SK-N-SH (cell line): ENCODE data around the gene FLT4. TPM values are rescaled to one million over a fixed set of nuclear protein-coding genes. Genes with fewer than 3 reads are reported as not detected.

ENCODE experiments used
- CTCF ChIA-PET: fragments of 300-600, 350-600 bp; formaldehyde crosslinking; extraction: SDS; loops from one replicate; lab custom pipeline; 2021; lab: Yijun Ruan, JAX
- POLR2A ChIA-PET: fragments of 350-600 bp; sonication (Branson Sonifier 250); formaldehyde crosslinking; extraction: SDS; loops from one replicate; lab custom pipeline; 2020; ENCODE audit warnings: antibody characterized with exemption, inconsistent platforms; lab: Yijun Ruan, JAX
- DNase-seq: peaks from one replicate; pipeline ENCODE4 v3.0.0; 2012
- H2AFZ ChIP-seq: fragments of 200-600 bp; sonication (generic); 2 replicates; pipeline ENCODE4 v1.8.1; 2016; ENCODE audit warnings: antibody characterized with exemption, mild to moderate bottlenecking, low read depth
- H3F3A ChIP-seq: fragments of 200-600 bp; sonication (generic); replicated peaks from 2 replicates; pipeline ENCODE3; 2016; ENCODE audit warnings: antibody characterized with exemption, mild to moderate bottlenecking; ENCODE audit not compliant: insufficient read depth
- H3K27ac ChIP-seq, 2 experiments: fragments of 200-500 bp in 1 of 2; fragments of 200-600 bp in 1 of 2; sonication (Bioruptor generic) in 1 of 2; sonication (generic), shearing (Covaris generic) in 1 of 2; 2 replicates each; pipeline versions ENCODE4 v1.5.1 to v1.6.1; 2014 to 2016; ENCODE audit warnings: low read depth in 2 of 2, inconsistent platforms in 1 of 2, low read length in 1 of 2, mild to moderate bottlenecking in 1 of 2, mixed read lengths in 1 of 2
- H3K27me3 ChIP-seq: fragments of 200-600 bp; sonication (generic), shearing (Covaris generic); 2 replicates; pipeline ENCODE4 v1.6.1; 2016; ENCODE audit warnings: mixed run types; ENCODE audit not compliant: insufficient read depth
- H3K36me3 ChIP-seq, 2 experiments: fragments of 200-500 bp in 1 of 2; fragments of 200-600 bp in 1 of 2; sonication (Bioruptor generic) in 1 of 2; sonication (generic) in 1 of 2; replicated peaks in 1 of 2; 2 replicates each; pipeline versions ENCODE3 to v1.5.1; 2014 to 2016; ENCODE audit warnings: low read length in 1 of 2, mild to moderate bottlenecking in 1 of 2; ENCODE audit not compliant: insufficient read depth in 2 of 2, control insufficient read depth in 1 of 2
- H3K4me1 ChIP-seq, 2 experiments: fragments of 200-500 bp in 1 of 2; fragments of 200-600 bp in 1 of 2; sonication (Bioruptor generic) in 1 of 2; sonication (generic), shearing (Covaris generic) in 1 of 2; 2 replicates each; pipeline versions ENCODE4 v1.5.1 to v1.6.1; 2014 to 2016; ENCODE audit warnings: low read depth in 1 of 2, low read length in 1 of 2, mixed run types in 1 of 2; ENCODE audit not compliant: insufficient read depth in 2 of 2, control insufficient read depth in 1 of 2
- H3K4me2 ChIP-seq: fragments of 200-600 bp; sonication (generic), shearing (Covaris generic); 2 replicates; pipeline ENCODE4 v1.6.1; 2017; ENCODE audit warnings: mixed run types
- H3K4me3 ChIP-seq, 2 experiments: fragments of 200-500 bp in 1 of 2; fragments of 200-600 bp in 1 of 2; sonication (Bioruptor generic) in 1 of 2; sonication (generic), shearing (Covaris generic) in 1 of 2; 2 replicates each; pipeline versions ENCODE4 v1.5.1 to v1.8.1; 2014 to 2016; ENCODE audit warnings: low read depth in 2 of 2, inconsistent platforms in 1 of 2, low read length in 1 of 2, mild to moderate bottlenecking in 1 of 2, mixed read lengths in 1 of 2, moderate library complexity in 1 of 2
- H3K79me2 ChIP-seq: fragments of 200-600 bp; sonication (generic); 2 replicates; pipeline ENCODE4 v1.8.1; 2017; ENCODE audit warnings: mild to moderate bottlenecking; ENCODE audit not compliant: insufficient read depth
- H3K9ac ChIP-seq: fragments of 200-600 bp; sonication (generic); 2 replicates; pipeline ENCODE4 v1.6.1; 2017; ENCODE audit warnings: mixed run types
- H3K9me2 ChIP-seq: fragments of 200-600 bp; sonication (generic); 2 replicates; pipeline ENCODE4 v1.6.1; 2017; ENCODE audit warnings: mixed run types
- H3K9me3 ChIP-seq: fragments of 200-600 bp; sonication (generic); 2 replicates; pipeline ENCODE4 v1.6.1; 2017; ENCODE audit warnings: mixed run types, mild to moderate bottlenecking, moderate library complexity
- H4K20me1 ChIP-seq: fragments of 200-600 bp; sonication (generic); 2 replicates; pipeline ENCODE4 v1.6.1; 2017; ENCODE audit warnings: mild to moderate bottlenecking, mixed run types; ENCODE audit not compliant: insufficient read depth
- FOSL2 ChIP-seq: IDR thresholded peaks from 2 replicates; pipeline ENCODE4 v1.4.0; 2012; ENCODE audit warnings: low read depth, mild to moderate bottlenecking, moderate library complexity, borderline replicate concordance
- FOXJ3 ChIP-seq: sonication (generic); formaldehyde crosslinking; IDR thresholded peaks from 2 replicates; pipeline ENCODE4 v1.5.1; 2020; ENCODE audit warnings: mild to moderate bottlenecking, missing genetic modification reagents
- GABPA ChIP-seq: IDR thresholded peaks from 2 replicates; pipeline ENCODE4 v1.4.0; 2012; ENCODE audit warnings: low read depth, mild to moderate bottlenecking
- MEF2A ChIP-seq: IDR thresholded peaks from 2 replicates; pipeline ENCODE4 v1.4.0; 2012; ENCODE audit warnings: low read depth, borderline replicate concordance
- MXI1 ChIP-seq: IDR thresholded peaks from 2 replicates; pipeline ENCODE4 v1.6.1; 2012; ENCODE audit warnings: mild to moderate bottlenecking, low read depth, low read length, improper control_type of control experiment
- NFIC ChIP-seq: IDR thresholded peaks from 2 replicates; pipeline ENCODE4 v1.4.0; 2012; ENCODE audit warnings: borderline replicate concordance
- NRF1 ChIP-seq: IDR thresholded peaks from 2 replicates; pipeline ENCODE4 v1.6.1; 2012; ENCODE audit warnings: low read depth, mild to moderate bottlenecking, low read length
- POLR2AphosphoS5 ChIP-seq: IDR thresholded peaks from 2 replicates; pipeline ENCODE4 v1.6.1; 2012; ENCODE audit warnings: low read depth, low read length
- RAD21 ChIP-seq: IDR thresholded peaks from 2 replicates; pipeline ENCODE4 v1.6.1; 2012; ENCODE audit warnings: mild to moderate bottlenecking, low read length
- RFX5 ChIP-seq: IDR thresholded peaks from 2 replicates; pipeline ENCODE4 v1.6.1; 2012; ENCODE audit warnings: mild to moderate bottlenecking, improper control_type of control experiment, low read length
- RXRA ChIP-seq: IDR thresholded peaks from 2 replicates; pipeline ENCODE4 v1.4.0; 2012; ENCODE audit warnings: low read depth, mild to moderate bottlenecking, borderline replicate concordance
- SMC3 ChIP-seq: IDR thresholded peaks from 2 replicates; pipeline ENCODE4 v1.6.1; 2012; ENCODE audit warnings: low read depth, low read length, improper control_type of control experiment
- TCF12 ChIP-seq: IDR thresholded peaks from 2 replicates; pipeline ENCODE4 v1.4.0; 2012
- TEAD4 ChIP-seq: IDR thresholded peaks from 2 replicates; pipeline ENCODE4 v1.4.0; 2012; ENCODE audit warnings: mild to moderate bottlenecking, borderline replicate concordance; ENCODE audit not compliant: insufficient read depth
- YY1 ChIP-seq: IDR thresholded peaks from 2 replicates; pipeline ENCODE4 v1.4.0; 2012; ENCODE audit warnings: low read depth, mild to moderate bottlenecking
- WGBS: methylation state at CpG from one replicate; pipeline ENCODE4 v1.1.6; 2017; ENCODE audit warnings: low lambda C conversion rate; 5-methylcytosine and 5-hydroxymethylcytosine counted together
- polyA plus RNA-seq, 3 experiments: library from polyadenylated mRNA; depleted of rRNA; stranded (reverse); fragments of >200 nt; gene quantifications; 2 replicates each; pipeline ENCODE4 v1.2.3, GENCODE V29; 2012
- TF ChIP-seq, protein P1 (sequence below): IDR thresholded peaks from 2 replicates; pipeline ENCODE4 v1.4.0; 2012; ENCODE audit warnings: low read depth
- TF ChIP-seq, protein P2 (sequence below): fragments of 200-600 bp; sonication (generic); IDR thresholded peaks from 2 replicates; pipeline ENCODE4 v1.6.1; 2017; ENCODE audit warnings: antibody characterized with exemption, mild to moderate bottlenecking, moderate library complexity
- TF ChIP-seq, protein P3 (sequence below): IDR thresholded peaks from 2 replicates; pipeline ENCODE4; 2012
- TF ChIP-seq, protein P4 (sequence below): IDR thresholded peaks from 2 replicates; pipeline ENCODE4 v1.4.0; 2012; ENCODE audit warnings: low read depth, borderline replicate concordance
- TF ChIP-seq, protein P5 (sequence below): fragments of 150-350 bp; IDR thresholded peaks from 2 replicates; pipeline ENCODE4 v1.6.1; 2016; ENCODE audit warnings: mild to moderate bottlenecking, low read depth, low read length

FLT4 gene
- polyA plus RNA-seq, 1 of the 3 experiments (the other 2 are of a cell fraction): 0.05 TPM

DNA sequence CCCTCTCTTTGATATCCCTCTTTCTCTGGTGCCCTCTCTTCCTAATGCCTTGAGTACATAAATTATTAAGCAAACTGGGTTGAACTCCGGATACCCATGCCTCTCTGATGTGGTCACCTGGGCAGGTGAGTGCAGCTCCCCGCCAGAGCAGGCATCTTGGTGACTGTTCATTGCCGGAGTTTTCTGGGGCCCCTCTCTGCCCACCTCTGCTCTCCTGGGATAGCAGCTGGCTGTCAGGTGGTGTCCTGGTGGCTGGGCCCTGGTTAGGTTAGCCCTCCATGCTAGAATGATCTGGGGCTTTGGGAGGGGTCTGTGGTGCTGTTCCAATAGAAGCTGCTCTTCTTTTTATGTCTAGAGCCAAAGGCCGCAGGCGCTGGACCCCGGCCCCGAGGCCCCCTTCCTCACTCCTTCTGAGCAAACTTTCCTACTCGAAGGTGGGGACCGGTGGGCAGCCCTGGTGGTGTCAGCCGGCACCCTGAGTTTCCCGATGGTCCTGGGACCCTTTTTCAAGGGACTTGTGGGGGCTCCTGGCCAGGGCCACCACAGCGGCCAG, 53.2 kb downstream of the FLT4 start (continued):
- TF ChIP-seq, protein P1, sequence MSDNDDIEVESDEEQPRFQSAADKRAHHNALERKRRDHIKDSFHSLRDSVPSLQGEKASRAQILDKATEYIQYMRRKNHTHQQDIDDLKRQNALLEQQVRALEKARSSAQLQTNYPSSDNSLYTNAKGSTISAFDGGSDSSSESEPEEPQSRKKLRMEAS: no peak
- no peak for TF ChIP-seq YY1
- no peak for TF ChIP-seq POLR2AphosphoS5
- TF ChIP-seq RAD21: no peak

DNA sequence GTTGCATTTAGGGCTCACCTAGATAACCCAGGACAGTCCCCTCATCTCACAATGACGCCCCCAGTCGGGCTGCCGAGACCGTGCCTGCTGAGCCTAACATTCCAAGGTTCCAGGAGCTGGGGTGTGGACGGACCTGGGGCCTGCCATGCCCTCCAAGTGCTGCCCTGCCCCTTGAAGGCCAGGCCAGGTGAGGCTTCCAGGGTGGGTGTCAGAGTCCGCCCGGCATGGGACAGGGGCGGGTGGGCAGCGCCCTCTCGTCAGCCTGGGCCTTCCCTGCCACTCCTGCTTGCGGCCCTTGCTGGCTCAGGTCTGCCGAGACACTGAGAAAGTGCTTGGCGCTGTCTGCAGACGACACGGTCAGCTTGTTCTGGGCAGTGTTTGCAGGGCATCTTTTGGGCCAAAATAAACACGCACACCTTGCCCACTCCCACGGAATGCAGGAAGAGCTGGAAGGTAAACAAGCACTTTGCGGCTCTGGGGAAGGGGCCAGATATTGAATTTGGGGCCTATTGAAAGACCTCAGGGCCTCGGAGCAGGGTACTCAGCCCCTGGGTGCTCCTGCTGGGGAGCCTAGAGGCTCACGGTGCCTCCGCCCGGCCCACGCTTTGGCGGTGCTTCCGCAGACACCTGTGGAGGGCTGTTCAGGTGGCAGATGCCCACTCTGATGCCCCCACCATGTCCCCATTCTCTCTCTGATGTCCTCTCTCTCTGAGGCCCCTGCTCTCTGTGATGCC, 53.9 kb downstream of the FLT4 start:
- H3K27ac ChIP-seq: no peak overlapping the region
- CTCF ChIA-PET: interaction anchor here (1.2 to 1.5 kb wide), 2 partner anchors 11 kb away, joined by 3 to 7 read pairs; no protein-coding TSS in a partner anchor
- H2AFZ ChIP-seq: no peak overlapping the region
- H3K4me2 ChIP-seq: no peak overlapping the region
- peaks cover 28% of the 10 kb centered on the region; the same call in 1 of the 2 replicates for H3K27me3 ChIP-seq
- H3K4me1 ChIP-seq: no peaks in the 10 kb centered on the region
- no peak overlapping the region for H3K4me3 ChIP-seq
- no peak overlapping the region for H3K9ac ChIP-seq
- 63% methylated on average over 20 of the region's 25 CpGs for whole genome bisulfite sequencing
- H4K20me1 ChIP-seq: no peaks in the 10 kb centered on the region
- H3K79me2 ChIP-seq: no peaks in the 10 kb centered on the region
- no peak for TF ChIP-seq NFIC
- no peak for TF ChIP-seq FOSL2
- TF ChIP-seq, protein P2, sequence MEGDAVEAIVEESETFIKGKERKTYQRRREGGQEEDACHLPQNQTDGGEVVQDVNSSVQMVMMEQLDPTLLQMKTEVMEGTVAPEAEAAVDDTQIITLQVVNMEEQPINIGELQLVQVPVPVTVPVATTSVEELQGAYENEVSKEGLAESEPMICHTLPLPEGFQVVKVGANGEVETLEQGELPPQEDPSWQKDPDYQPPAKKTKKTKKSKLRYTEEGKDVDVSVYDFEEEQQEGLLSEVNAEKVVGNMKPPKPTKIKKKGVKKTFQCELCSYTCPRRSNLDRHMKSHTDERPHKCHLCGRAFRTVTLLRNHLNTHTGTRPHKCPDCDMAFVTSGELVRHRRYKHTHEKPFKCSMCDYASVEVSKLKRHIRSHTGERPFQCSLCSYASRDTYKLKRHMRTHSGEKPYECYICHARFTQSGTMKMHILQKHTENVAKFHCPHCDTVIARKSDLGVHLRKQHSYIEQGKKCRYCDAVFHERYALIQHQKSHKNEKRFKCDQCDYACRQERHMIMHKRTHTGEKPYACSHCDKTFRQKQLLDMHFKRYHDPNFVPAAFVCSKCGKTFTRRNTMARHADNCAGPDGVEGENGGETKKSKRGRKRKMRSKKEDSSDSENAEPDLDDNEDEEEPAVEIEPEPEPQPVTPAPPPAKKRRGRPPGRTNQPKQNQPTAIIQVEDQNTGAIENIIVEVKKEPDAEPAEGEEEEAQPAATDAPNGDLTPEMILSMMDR: no peak
- TF ChIP-seq RFX5: no peak
- TF ChIP-seq FOXJ3 (CRISPR knock-in tag): no peak
- no peak for TF ChIP-seq RAD21
- TF ChIP-seq TEAD4: no peak
- no peak for TF ChIP-seq GABPA
- TF ChIP-seq, protein P3, sequence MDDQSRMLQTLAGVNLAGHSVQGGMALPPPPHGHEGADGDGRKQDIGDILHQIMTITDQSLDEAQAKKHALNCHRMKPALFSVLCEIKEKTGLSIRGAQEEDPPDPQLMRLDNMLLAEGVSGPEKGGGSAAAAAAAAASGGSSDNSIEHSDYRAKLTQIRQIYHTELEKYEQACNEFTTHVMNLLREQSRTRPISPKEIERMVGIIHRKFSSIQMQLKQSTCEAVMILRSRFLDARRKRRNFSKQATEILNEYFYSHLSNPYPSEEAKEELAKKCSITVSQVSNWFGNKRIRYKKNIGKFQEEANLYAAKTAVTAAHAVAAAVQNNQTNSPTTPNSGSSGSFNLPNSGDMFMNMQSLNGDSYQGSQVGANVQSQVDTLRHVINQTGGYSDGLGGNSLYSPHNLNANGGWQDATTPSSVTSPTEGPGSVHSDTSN: no peak
- TF ChIP-seq POLR2AphosphoS5: no peak
- no peak for TF ChIP-seq MEF2A
- TF ChIP-seq, protein P4, sequence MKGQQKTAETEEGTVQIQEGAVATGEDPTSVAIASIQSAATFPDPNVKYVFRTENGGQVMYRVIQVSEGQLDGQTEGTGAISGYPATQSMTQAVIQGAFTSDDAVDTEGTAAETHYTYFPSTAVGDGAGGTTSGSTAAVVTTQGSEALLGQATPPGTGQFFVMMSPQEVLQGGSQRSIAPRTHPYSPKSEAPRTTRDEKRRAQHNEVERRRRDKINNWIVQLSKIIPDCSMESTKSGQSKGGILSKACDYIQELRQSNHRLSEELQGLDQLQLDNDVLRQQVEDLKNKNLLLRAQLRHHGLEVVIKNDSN: no peak
- no peak for TF ChIP-seq TCF12
- no peak for TF ChIP-seq MXI1
- TF ChIP-seq RXRA: no peak
- TF ChIP-seq, protein P5, sequence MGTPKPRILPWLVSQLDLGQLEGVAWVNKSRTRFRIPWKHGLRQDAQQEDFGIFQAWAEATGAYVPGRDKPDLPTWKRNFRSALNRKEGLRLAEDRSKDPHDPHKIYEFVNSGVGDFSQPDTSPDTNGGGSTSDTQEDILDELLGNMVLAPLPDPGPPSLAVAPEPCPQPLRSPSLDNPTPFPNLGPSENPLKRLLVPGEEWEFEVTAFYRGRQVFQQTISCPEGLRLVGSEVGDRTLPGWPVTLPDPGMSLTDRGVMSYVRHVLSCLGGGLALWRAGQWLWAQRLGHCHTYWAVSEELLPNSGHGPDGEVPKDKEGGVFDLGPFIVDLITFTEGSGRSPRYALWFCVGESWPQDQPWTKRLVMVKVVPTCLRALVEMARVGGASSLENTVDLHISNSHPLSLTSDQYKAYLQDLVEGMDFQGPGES: no peak
- no peak for TF ChIP-seq YY1
- TF ChIP-seq SMC3: no peak
- no peak for TF ChIP-seq NRF1
- TF ChIP-seq, all 33 proteins: peak for 0
- POLR2A ChIA-PET: no interaction called here
- Histone ChIP-seq H3K9me2 (no peaks in the 10 kb centered on the region), H3F3A (no peaks in the 10 kb centered on the region), H3K9me3 (no peaks in the 10 kb centered on the region), H3K36me3 (no peaks in the 10 kb centered on the region)
- DNase-seq: peak; percentile 12
